GM23248 (cell line): ENCODE results near the gene FMN2.

ENCODE experiments used
- EZH2 ChIP-seq: fragments of 200-600 bp; sonication (generic); IDR thresholded peaks from 2 replicates; pipeline ENCODE4 v1.6.1; 2018; ENCODE audit warnings: antibody characterized with exemption, mild to moderate bottlenecking; ENCODE audit not compliant: insufficient read depth, poor library complexity, severe bottlenecking
- EZH2phosphoT487 ChIP-seq: fragments of 200-600 bp; sonication (generic); IDR thresholded peaks from 2 replicates; pipeline ENCODE4 v1.6.1; 2018; ENCODE audit warnings: antibody characterized with exemption, moderate library complexity, mild to moderate bottlenecking, low read depth; ENCODE audit not compliant: insufficient read depth

DNA sequence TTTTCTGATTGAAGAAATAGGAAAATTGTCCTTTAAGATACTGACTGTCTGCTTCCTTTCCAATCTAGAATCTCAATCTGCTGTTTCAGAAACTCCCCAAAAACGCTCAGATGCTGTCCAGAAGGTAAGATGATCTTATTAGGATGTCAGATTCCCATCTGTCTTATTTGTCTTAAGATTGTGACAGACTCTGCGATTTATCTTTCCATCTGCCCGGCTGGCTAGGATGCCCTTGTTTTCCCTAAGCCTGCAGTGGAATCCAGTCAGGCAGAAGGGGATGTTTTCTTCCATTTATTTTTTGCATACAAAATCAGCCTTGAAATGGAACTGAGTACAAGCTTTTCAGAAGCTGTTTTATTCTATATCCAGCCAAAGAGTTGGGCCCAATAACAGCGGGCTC lies 96.5 kb downstream of the FMN2 start:
- TF ChIP-seq EZH2 (no peak), EZH2phosphoT487 (no peak)
